AG04449 (cell line): ENCODE results near the gene ZNF516.

Source experiments
- CTCF ChIA-PET: fragments of 350-600 bp; formaldehyde crosslinking; extraction: SDS; loops from one replicate; lab custom pipeline; 2021; ENCODE audit warnings: antibody characterized with exemption; lab: Yijun Ruan, JAX
- POLR2A ChIA-PET: fragments of 400-600, 350-600 bp; formaldehyde crosslinking; extraction: SDS; loops from one replicate; lab custom pipeline; 2020; ENCODE audit warnings: antibody characterized with exemption, inconsistent platforms; lab: Yijun Ruan, JAX
- DNase-seq: peaks from one replicate; pipeline ENCODE4 v3.0.0-alpha.2; 2010; ENCODE audit warnings: low read depth, low spot score
- H3K4me3 ChIP-seq: 2 replicates; pipeline ENCODE4 v1.5.1; 2011; ENCODE audit warnings: low read depth, mild to moderate bottlenecking, control low read depth, low read length
- TF ChIP-seq, protein P1 (sequence below): IDR thresholded peaks from one replicate; pipeline ENCODE4 v1.5.1; 2011; ENCODE audit warnings: mild to moderate bottlenecking, moderate library complexity, low read length, control low read depth, inconsistent platforms; ENCODE audit not compliant: insufficient read depth; ENCODE audit errors: missing control alignments

Gene ZNF516

DNA sequence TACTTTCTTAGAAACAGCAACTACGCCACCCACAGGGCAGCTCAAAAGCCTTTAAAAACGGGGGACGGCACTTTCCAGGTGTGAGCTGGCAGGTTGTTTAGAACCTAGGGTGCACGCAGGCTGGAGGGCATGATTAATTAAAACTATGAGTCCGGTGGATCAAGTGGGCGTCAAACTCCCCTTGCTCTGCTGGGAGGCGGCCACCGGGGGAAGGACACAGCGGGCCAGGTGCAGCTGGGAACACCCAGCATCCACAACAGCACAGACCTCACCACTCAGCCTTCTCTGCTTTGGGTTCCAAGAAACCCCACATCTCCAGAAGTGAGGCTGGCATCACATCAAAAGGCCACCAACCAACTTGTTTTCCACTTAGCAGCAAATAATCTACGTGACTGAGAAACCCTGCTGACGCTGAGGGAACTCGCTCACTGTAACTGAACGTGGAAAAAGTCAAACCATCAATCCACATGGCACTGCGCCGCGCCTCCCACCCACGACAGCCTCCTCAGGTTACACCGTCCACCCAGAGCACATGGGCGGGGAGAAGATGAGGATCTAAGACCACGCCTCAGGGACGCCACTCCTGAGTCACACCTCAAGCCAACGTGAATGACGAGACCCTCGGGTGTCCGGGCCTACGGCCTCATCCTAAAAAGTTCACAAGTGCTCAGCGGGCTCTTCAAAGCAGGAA lies 118.2 kb downstream of the ZNF516 start:
- no peak for DNase-seq
- ChIA-PET CTCF (interaction anchor here (1.3 kb wide), 1 partner anchor 333 kb away, joined by 5 read pairs; no protein-coding TSS in a partner anchor), POLR2A (no interaction called here)
- TF ChIP-seq, protein P1, sequence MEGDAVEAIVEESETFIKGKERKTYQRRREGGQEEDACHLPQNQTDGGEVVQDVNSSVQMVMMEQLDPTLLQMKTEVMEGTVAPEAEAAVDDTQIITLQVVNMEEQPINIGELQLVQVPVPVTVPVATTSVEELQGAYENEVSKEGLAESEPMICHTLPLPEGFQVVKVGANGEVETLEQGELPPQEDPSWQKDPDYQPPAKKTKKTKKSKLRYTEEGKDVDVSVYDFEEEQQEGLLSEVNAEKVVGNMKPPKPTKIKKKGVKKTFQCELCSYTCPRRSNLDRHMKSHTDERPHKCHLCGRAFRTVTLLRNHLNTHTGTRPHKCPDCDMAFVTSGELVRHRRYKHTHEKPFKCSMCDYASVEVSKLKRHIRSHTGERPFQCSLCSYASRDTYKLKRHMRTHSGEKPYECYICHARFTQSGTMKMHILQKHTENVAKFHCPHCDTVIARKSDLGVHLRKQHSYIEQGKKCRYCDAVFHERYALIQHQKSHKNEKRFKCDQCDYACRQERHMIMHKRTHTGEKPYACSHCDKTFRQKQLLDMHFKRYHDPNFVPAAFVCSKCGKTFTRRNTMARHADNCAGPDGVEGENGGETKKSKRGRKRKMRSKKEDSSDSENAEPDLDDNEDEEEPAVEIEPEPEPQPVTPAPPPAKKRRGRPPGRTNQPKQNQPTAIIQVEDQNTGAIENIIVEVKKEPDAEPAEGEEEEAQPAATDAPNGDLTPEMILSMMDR, result no peak
- H3K4me3 ChIP-seq, result no peak overlapping the region

DNA sequence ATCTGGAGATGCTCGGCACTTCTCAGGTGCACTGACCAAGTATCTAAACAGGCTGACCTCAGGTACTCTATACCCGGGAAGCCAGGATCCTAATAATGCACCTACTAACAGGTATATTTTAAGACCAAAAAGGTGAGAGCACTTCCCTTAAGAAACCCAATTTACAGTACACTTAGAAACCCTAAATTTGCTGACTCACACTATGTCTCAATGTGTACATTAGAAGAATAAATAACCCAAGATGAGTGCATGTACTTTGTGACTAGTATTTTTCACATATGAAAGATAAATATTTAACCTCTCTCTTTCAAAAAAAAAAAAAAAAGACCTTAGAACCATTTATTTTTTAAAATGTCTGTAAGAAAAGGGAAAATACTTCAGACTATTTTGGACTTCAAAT lies 118.8 kb downstream of the ZNF516 start:
- CTCF ChIA-PET, result interaction anchor here (1.3 kb wide), 1 partner anchor 333 kb away, joined by 5 read pairs; no protein-coding TSS in a partner anchor
- TF ChIP-seq, protein P1, result no peak
- no peak for DNase-seq
- POLR2A ChIA-PET, result no interaction called here
- no peak overlapping the region for H3K4me3 ChIP-seq

DNA sequence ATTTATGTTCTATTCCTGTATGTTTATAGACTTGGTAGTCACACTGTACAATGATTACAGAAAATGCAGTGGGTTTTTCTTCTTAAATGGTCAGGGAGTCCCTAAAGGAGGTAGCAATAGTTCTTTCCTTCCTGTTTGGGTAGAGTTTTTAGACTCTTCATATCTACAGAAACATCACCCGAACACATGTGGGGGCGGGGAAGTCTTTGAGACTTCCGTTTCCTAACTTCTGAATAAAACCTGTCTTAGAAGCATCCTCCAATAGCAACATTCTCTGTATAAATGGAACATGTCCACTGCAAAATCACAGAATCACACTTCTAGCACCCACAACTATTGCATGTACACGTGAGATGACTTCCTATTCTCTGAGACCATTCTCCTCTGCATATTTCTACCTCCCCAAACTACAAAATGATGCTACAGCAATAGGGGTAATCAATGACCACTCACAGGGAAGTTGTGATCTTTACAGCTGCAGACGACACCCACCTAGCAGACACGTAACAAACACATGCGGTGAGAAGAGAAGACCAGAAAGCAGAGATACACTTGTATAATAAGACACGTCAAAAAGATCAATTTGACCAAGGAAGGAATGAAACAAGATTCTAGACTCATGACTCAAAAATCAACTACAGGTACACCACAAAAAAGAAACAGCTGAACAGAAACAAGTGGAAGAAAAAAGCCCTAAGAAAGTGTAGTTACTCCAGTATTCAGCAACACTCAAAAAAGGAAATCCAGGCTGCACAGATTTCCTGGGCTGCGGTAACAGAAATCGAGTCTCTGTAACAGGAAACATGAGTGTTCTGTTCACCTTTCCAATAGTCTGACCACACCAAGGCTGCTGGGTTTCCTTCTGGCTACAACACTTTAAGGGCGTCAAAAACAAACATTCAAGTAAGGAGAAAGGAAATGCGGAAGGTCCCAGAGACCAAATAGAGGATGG lies 120.4 kb downstream of the ZNF516 start:
- CTCF ChIA-PET, result no interaction called here
- POLR2A ChIA-PET, result no interaction called here
- TF ChIP-seq, protein P1, result no peak
- no peak overlapping the region for H3K4me3 ChIP-seq
- no peak for DNase-seq

DNA sequence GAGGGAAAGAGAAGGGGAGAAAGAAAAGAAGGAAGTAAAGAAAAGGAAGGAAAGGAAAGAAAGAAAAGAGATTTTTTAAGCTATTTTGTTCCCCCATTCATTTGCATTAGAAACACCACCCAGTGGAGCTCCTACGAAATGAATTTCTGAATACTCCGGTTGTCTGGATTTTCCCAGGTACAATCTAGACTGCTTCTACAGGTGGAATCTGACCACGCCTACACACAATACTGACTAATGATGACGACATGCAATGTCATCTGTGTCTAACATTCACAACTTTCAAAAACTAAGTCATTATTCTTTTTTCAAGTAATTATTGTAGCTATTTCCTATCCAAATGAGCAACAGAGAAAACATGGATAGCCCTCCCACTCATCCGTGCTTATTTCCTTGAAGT lies 121.7 kb downstream of the ZNF516 start:
- ChIA-PET CTCF (interaction anchor here (2.3 kb wide), 1 partner anchor 336 kb away, joined by 11 read pairs; no protein-coding TSS in a partner anchor), POLR2A (no interaction called here)
- TF ChIP-seq, protein P1, result no peak
- DNase-seq, result no peak
- no peak overlapping the region for H3K4me3 ChIP-seq

DNA sequence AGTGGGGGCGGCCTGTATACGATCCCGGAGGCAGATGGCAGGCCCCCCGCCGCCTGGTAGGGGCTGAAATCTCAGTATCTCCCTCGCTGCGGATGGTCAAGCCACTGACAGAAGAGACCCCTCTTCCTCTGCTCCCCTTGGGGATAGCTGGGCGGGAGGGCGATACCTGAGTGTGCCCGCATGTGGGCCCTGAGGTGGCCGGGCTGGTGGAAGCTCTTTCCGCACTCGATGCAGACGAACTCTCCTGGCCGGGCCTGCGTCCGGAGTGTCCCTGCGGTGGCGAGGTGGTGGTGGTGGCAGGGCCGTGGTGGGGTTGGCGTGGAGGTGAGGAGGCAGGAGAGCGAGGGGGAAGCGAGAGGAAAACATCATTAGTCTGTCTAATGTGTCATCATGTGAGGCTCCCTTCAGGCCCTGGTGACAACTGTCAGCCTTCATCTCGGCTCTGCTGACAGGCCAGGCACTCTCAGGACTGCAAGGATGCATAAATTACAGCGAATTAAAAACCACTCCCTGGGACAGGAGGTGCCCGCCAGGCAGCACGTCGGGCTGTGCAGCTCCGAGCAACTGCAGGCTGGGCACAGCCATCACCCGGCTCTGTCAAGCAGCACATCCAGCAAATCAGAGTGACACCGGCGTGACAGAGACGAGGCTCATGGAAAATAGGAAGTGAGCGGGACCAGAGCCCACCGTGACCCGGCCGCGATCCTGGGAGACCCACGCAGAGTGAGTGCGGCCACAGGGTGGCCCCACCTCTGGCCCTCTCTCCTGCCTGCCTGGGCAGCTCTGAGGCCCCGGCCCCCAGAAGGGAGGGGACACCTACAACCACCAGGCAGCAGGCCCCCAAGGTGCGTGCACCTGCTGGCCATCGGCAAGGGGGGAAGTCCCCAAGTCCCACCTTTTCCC lies 123.5 kb downstream of the ZNF516 start:
- TF ChIP-seq, protein P1, result no peak
- no peak for DNase-seq
- ChIA-PET POLR2A (no interaction called here), CTCF (interaction anchor here (1.0 to 2.3 kb wide), 2 partner anchors 9 to 338 kb away, joined by 3 to 11 read pairs; no protein-coding TSS in a partner anchor)
- no peak overlapping the region for H3K4me3 ChIP-seq
